Astrocyte of the cerebellum (primary cell): ENCODE data around the gene AHSG.

Source experiments
- DNase-seq: peaks from one replicate; pipeline ENCODE4 v3.0.0-alpha.2; 2011; ENCODE audit warnings: low read depth
- H3K4me3 ChIP-seq: 2 replicates; pipeline ENCODE4 v1.5.1; 2011; ENCODE audit warnings: mild to moderate bottlenecking, low read depth, low read length, moderate library complexity
- CTCF ChIP-seq: IDR thresholded peaks from 2 replicates; pipeline ENCODE4 v1.5.1; 2012; ENCODE audit warnings: low read length, low read depth, moderate library complexity, mild to moderate bottlenecking; ENCODE audit errors: missing control alignments
- in situ Hi-C: cut with HindIII; loops from 2 replicates; pipeline ENCODE4 v1.10.0; 2017; ENCODE audit warnings: low sequenced_read_pairs

AHSG gene

GRCh38 chr3:186621894-186622650 is 9.2 kb downstream of the AHSG start:
- no peak for DNase-seq
- no peak for TF ChIP-seq CTCF
- in situ Hi-C loops: no loop called here
- no peak overlapping the region for H3K4me3 ChIP-seq

GRCh38 chr3:186622651-186623310 is 9.9 kb downstream of the AHSG start:
- no peak for DNase-seq
- in situ Hi-C loops: no loop called here
- TF ChIP-seq CTCF: no peak
- no peak overlapping the region for H3K4me3 ChIP-seq

- no peak for TF ChIP-seq CTCF
Observed at GRCh38 chr3:186624598-186624997, 11.7 kb downstream of the AHSG start.

GRCh38 chr3:186625600-186626042 is 12.8 kb downstream of the AHSG start:
- no peak overlapping the region for H3K4me3 ChIP-seq
- no peak for DNase-seq
- in situ Hi-C loops: no loop called here
- TF ChIP-seq CTCF: no peak

More at GRCh38 chr3:186624598-186624997, 11.7 kb downstream of the AHSG start:
- no peak overlapping the region for H3K4me3 ChIP-seq
- in situ Hi-C loops: no loop called here
- no peak for DNase-seq

- no peak overlapping the region for H3K4me3 ChIP-seq
- no peak for DNase-seq
- no peak for TF ChIP-seq CTCF
- in situ Hi-C loops: no loop called here
Observed at GRCh38 chr3:186626254-186626847, 13.5 kb downstream of the AHSG start.

GRCh38 chr3:186627852-186628414 is 15.1 kb downstream of the AHSG start:
- TF ChIP-seq CTCF: no peak
- in situ Hi-C loops: no loop called here
- no peak overlapping the region for H3K4me3 ChIP-seq
- no peak for DNase-seq
